Naive B cell (primary cell): ENCODE measurements around the gene FUCA2. TPM values are rescaled to one million over a fixed set of nuclear protein-coding genes. Genes with fewer than 3 reads are reported as not detected.

Experiments used
- ATAC-seq, 2 donors: fragments of 150-1000 bp; cut with Tn5 transposase; 2 replicates each; pipeline ENCODE4 v1.10.0; 2021; ENCODE audit warnings: low read depth in 2 of 2, mild to moderate bottlenecking in 2 of 2, moderate library complexity in 2 of 2
- DNase-seq: peaks from one replicate; pipeline ENCODE4 v3.0.0; 2022
- H3K27ac Mint-ChIP-seq, 6 donors: one replicate each; pipeline ENCODE4 v1.8.0; 2020 to 2022; ENCODE audit warnings: mild to moderate bottlenecking in 6 of 6, mixed read lengths in 6 of 6, moderate library complexity in 5 of 6, inconsistent platforms in 2 of 6
- H3K27me3 Mint-ChIP-seq, 3 donors: one replicate each; pipeline ENCODE4 v1.8.0; 2021 to 2022; ENCODE audit warnings: mixed read lengths in 3 of 3, mild to moderate bottlenecking in 1 of 3
- H3K36me3 Mint-ChIP-seq, 2 donors: one replicate each; pipeline ENCODE4 v1.8.0; 2020 to 2022; ENCODE audit warnings: mixed read lengths in 2 of 2, inconsistent platforms in 1 of 2, mild to moderate bottlenecking in 1 of 2
- H3K4me1 Mint-ChIP-seq, 3 donors: one replicate each; pipeline ENCODE4 v1.8.0; 2020 to 2022; ENCODE audit warnings: mixed read lengths in 3 of 3, inconsistent platforms in 1 of 3, mild to moderate bottlenecking in 1 of 3, moderate library complexity in 1 of 3
- H3K4me3 Mint-ChIP-seq, 8 donors: one replicate each; pipeline ENCODE4 v1.8.0; 2020 to 2022; ENCODE audit warnings: mild to moderate bottlenecking in 8 of 8, mixed read lengths in 8 of 8, moderate library complexity in 8 of 8, inconsistent platforms in 2 of 8
- H3K9me3 Mint-ChIP-seq, 7 donors: one replicate each; pipeline ENCODE4 v1.8.0; 2020 to 2022; ENCODE audit warnings: mixed read lengths in 7 of 7, mild to moderate bottlenecking in 5 of 7, inconsistent platforms in 2 of 7, moderate library complexity in 1 of 7
- polyA plus RNA-seq, 6 donors: library from polyadenylated mRNA; unstranded; fragments of 300-500 nt; fragmentation: Illumina TruSeq; gene quantifications; one replicate each; pipeline ENCODE4 v1.2.3, GENCODE V29; 2021; ENCODE audit warnings: low read depth in 6 of 6

FUCA2 gene
- polyA plus RNA-seq = 10 to 100 TPM in 5 of 6 donors, 1 to 10 TPM in 1; 9.0 to 17.5 (median 11.2) TPM

- H3K27ac Mint-ChIP-seq = peak within 1 kb of the TSS; percentile 66 to 99 (median 82)
- DNase-seq (peak; percentile 36), ATAC-seq (peak; percentile 75 to 78)
- peaks cover 0 to 8% of the 10 kb centered on the region in 2 donors for H3K36me3 Mint-ChIP-seq
- peaks cover 13 to 32% (median 32%) of the 10 kb centered on the region in 3 donors for H3K4me1 Mint-ChIP-seq
- no peaks in the 10 kb centered on the region for H3K9me3 Mint-ChIP-seq
- H3K4me3 Mint-ChIP-seq = peak within 1 kb of the TSS; percentile 89 to 98 (median 94)
- H3K27me3 Mint-ChIP-seq = no peaks in the 10 kb centered on the region
These were observed at the start of gene FUCA2 for GRCh38 chr6:143510991-143511891. Gene FUCA2 (minus strand): TSS chr6:143511720. CDS start chr6:143511634, 86 bp downstream.

GRCh38 chr6:143561105-143561704, 49.7 kb upstream of the FUCA2 start:
- H3K4me1 Mint-ChIP-seq = peaks cover 0 to 4% (median 4%) of the 10 kb centered on the region in 3 donors
- no peaks in the 10 kb centered on the region for H3K36me3 Mint-ChIP-seq
- no peaks in the 10 kb centered on the region for H3K27me3 Mint-ChIP-seq
- H3K27ac Mint-ChIP-seq = peak overlapping the region in 1 of 6 donors; percentile 72
- H3K9me3 Mint-ChIP-seq = no peaks in the 10 kb centered on the region
- DNase-seq = no peak
- no peak overlapping the region for H3K4me3 Mint-ChIP-seq
- ATAC-seq = no peak

GRCh38 chr6:143559051-143559660, 47.6 kb upstream of the FUCA2 start:
- H3K27ac Mint-ChIP-seq = no peak overlapping the region
- ATAC-seq (no peak), DNase-seq (no peak)
- H3K4me3 Mint-ChIP-seq = no peak overlapping the region
- peaks cover 0 to 17% (median 7%) of the 10 kb centered on the region in 3 donors for H3K4me1 Mint-ChIP-seq
- H3K27me3 Mint-ChIP-seq = no peaks in the 10 kb centered on the region
- H3K36me3 Mint-ChIP-seq = no peaks in the 10 kb centered on the region
- no peaks in the 10 kb centered on the region for H3K9me3 Mint-ChIP-seq

GRCh38 chr6:143556529-143556928, 45.0 kb upstream of the FUCA2 start:
- no peak for ATAC-seq
- Mint-ChIP-seq H3K27me3 (no peaks in the 10 kb centered on the region), H3K4me3 (no peak overlapping the region), H3K9me3 (no peaks in the 10 kb centered on the region), H3K4me1 (peaks cover 0 to 13% (median 11%) of the 10 kb centered on the region in 3 donors), H3K27ac (peak overlapping the region in 1 of 6 donors; percentile 27), H3K36me3 (no peaks in the 10 kb centered on the region)
- DNase-seq = no peak

- DNase-seq (no peak), ATAC-seq (no peak)
- Mint-ChIP-seq H3K4me1 (peaks cover 0 to 13% (median 9%) of the 10 kb centered on the region in 3 donors), H3K9me3 (no peaks in the 10 kb centered on the region), H3K4me3 (no peak overlapping the region), H3K36me3 (no peaks in the 10 kb centered on the region), H3K27me3 (no peaks in the 10 kb centered on the region), H3K27ac (peak overlapping the region in 2 of 6 donors; percentile 27 to 31)
These were observed 44.1 kb upstream of the FUCA2 start for GRCh38 chr6:143555582-143555981.

- no peaks in the 10 kb centered on the region for H3K36me3 Mint-ChIP-seq
- peaks cover 0 to 13% (median 7%) of the 10 kb centered on the region in 3 donors for H3K4me1 Mint-ChIP-seq
- H3K9me3 Mint-ChIP-seq = no peaks in the 10 kb centered on the region
- H3K27me3 Mint-ChIP-seq = no peaks in the 10 kb centered on the region
- no peak overlapping the region for H3K27ac Mint-ChIP-seq
- H3K4me3 Mint-ChIP-seq = no peak overlapping the region
- ATAC-seq (no peak), DNase-seq (no peak)
These were observed 43.6 kb upstream of the FUCA2 start for GRCh38 chr6:143555071-143555492.

- H3K4me3 Mint-ChIP-seq = no peak overlapping the region
- H3K27ac Mint-ChIP-seq = no peak overlapping the region
These were observed 41.8 kb upstream of the FUCA2 start for GRCh38 chr6:143553337-143553736.

GRCh38 chr6:143549949-143550268, 38.4 kb upstream of the FUCA2 start:
- ATAC-seq = no peak
- Mint-ChIP-seq H3K4me3 (no peak overlapping the region), H3K9me3 (no peaks in the 10 kb centered on the region), H3K27me3 (no peaks in the 10 kb centered on the region), H3K4me1 (peaks cover 0 to 9% (median 6%) of the 10 kb centered on the region in 3 donors), H3K36me3 (no peaks in the 10 kb centered on the region), H3K27ac (no peak overlapping the region)
- no peak for DNase-seq

More at GRCh38 chr6:143553337-143553736, 41.8 kb upstream of the FUCA2 start:
- Mint-ChIP-seq H3K9me3 (no peaks in the 10 kb centered on the region), H3K27me3 (no peaks in the 10 kb centered on the region), H3K4me1 (peaks cover 0 to 13% (median 7%) of the 10 kb centered on the region in 3 donors), H3K36me3 (no peaks in the 10 kb centered on the region)
- ATAC-seq (no peak), DNase-seq (no peak)

- H3K27ac Mint-ChIP-seq = no peak overlapping the region
- H3K4me1 Mint-ChIP-seq = peaks cover 0 to 4% (median 4%) of the 10 kb centered on the region in 3 donors
- DNase-seq = no peak
- no peaks in the 10 kb centered on the region for H3K9me3 Mint-ChIP-seq
- H3K36me3 Mint-ChIP-seq = no peaks in the 10 kb centered on the region
- no peak for ATAC-seq
- H3K4me3 Mint-ChIP-seq = no peak overlapping the region
- no peaks in the 10 kb centered on the region for H3K27me3 Mint-ChIP-seq
These were observed 37.9 kb upstream of the FUCA2 start for GRCh38 chr6:143549221-143549948.

- Mint-ChIP-seq H3K27me3 (no peaks in the 10 kb centered on the region), H3K27ac (peak overlapping the region in 1 of 6 donors; percentile 16), H3K4me3 (no peak overlapping the region), H3K9me3 (no peaks in the 10 kb centered on the region), H3K4me1 (peaks cover 9 to 12% (median 11%) of the 10 kb centered on the region in 3 donors), H3K36me3 (no peaks in the 10 kb centered on the region)
- DNase-seq (no peak), ATAC-seq (no peak)
These were observed 35.1 kb upstream of the FUCA2 start for GRCh38 chr6:143546599-143546998.

- Mint-ChIP-seq H3K4me3 (no peak overlapping the region), H3K36me3 (no peaks in the 10 kb centered on the region), H3K9me3 (no peaks in the 10 kb centered on the region), H3K27ac (peak overlapping the region in 1 of 6 donors; percentile 16), H3K27me3 (no peaks in the 10 kb centered on the region), H3K4me1 (peaks cover 9 to 12% (median 11%) of the 10 kb centered on the region in 3 donors)
- DNase-seq (no peak), ATAC-seq (no peak)
These were observed 34.5 kb upstream of the FUCA2 start for GRCh38 chr6:143545976-143546547.

- no peak overlapping the region for H3K4me3 Mint-ChIP-seq
- ATAC-seq = no peak
- H3K27ac Mint-ChIP-seq = no peak overlapping the region
- peaks cover 9 to 12% (median 11%) of the 10 kb centered on the region in 3 donors for H3K4me1 Mint-ChIP-seq
- no peaks in the 10 kb centered on the region for H3K27me3 Mint-ChIP-seq
- no peaks in the 10 kb centered on the region for H3K9me3 Mint-ChIP-seq
- H3K36me3 Mint-ChIP-seq = no peaks in the 10 kb centered on the region
- DNase-seq = no peak
These were observed 33.6 kb upstream of the FUCA2 start for GRCh38 chr6:143545165-143545564.
